Endothelial cell of umbilical vein (primary cell): ENCODE measurements around the gene PRDM8.

Experiments
- CTCF ChIP-seq, 2 donors: IDR thresholded peaks; 1 replicate in 1 of 2; 2 replicates in 1 of 2; pipeline ENCODE4 v1.5.1; 2011; ENCODE audit warnings: low read length in 2 of 2, mild to moderate bottlenecking in 2 of 2, moderate library complexity in 2 of 2, control low read depth in 1 of 2, inconsistent platforms in 1 of 2, low read depth in 1 of 2; ENCODE audit not compliant: insufficient read depth in 1 of 2; ENCODE audit errors: extremely low read depth in 1 of 2
- MAX ChIP-seq: IDR thresholded peaks from 2 replicates; pipeline ENCODE4 v1.6.1; 2011; ENCODE audit not compliant: insufficient read depth, insufficient read length

- TF ChIP-seq CTCF (IDR thresholded peaks at IDR 0.05; ENCODE audit: extremely low read depth in 1 of 2, insufficient read depth in 1 of 2, low read depth in 1 of 2, low read length in 2 of 2): no peak
- no peak for TF ChIP-seq MAX
These were observed 12.2 kb upstream of the PRDM8 start for GRCh38 chr4:80184825-80185756.
